ENCODE data around the gene SLC35B1. TPM values are rescaled to one million over a fixed set of nuclear protein-coding genes. Genes with fewer than 3 reads are reported as not detected.

SLC35B1 gene
- total RNA-seq, 1 donor from 2014 or later = 53.4 TPM

DNA sequence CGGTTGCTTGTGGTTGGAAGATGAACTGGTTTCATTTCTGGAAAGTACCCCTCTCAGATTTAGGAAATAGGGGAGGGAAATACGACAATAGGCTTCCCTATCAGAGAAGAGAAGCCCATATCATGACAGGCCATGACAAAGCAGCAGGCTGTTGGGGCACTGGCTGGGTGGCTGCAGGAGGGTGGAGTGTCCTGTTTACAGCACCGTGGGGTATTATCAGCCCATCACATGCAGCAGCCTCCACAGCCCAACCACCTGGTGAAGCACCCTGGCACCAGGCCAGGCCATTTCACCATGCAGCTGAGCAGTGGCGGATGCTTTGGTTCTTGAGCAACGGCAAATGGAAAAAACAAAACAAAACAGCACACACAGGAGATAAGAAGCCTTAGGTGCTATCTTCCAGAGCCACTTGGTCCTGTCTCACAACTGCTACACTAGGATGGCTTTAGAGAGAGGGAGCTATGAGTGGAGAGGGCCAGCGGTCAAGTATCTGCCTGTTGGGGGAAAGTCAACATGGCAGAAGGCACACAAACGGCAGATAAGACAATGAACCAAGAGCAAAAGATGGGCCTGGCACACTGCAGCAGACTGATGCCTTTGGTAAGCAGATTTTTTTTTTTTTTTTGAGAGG is 32.0 kb upstream of the SLC35B1 start:
- Histone ChIP-seq H3K4me1 (peaks cover 78% of the 10 kb centered on the region), H3K36me3 (no peaks in the 10 kb centered on the region), H3K27me3 (ENCODE audit: low read depth) (no peaks in the 10 kb centered on the region), H3K4me3 (no peak overlapping the region), H3K9me3 (replicated peaks) (no peaks in the 10 kb centered on the region), H3K27ac (replicated peaks) (peak overlapping the region; percentile 80)
- intact Hi-C loops (cut with micrococcal nuclease) = no loop called here
- peak; percentile 84 for DNase-seq
- TF ChIP-seq, protein P1, sequence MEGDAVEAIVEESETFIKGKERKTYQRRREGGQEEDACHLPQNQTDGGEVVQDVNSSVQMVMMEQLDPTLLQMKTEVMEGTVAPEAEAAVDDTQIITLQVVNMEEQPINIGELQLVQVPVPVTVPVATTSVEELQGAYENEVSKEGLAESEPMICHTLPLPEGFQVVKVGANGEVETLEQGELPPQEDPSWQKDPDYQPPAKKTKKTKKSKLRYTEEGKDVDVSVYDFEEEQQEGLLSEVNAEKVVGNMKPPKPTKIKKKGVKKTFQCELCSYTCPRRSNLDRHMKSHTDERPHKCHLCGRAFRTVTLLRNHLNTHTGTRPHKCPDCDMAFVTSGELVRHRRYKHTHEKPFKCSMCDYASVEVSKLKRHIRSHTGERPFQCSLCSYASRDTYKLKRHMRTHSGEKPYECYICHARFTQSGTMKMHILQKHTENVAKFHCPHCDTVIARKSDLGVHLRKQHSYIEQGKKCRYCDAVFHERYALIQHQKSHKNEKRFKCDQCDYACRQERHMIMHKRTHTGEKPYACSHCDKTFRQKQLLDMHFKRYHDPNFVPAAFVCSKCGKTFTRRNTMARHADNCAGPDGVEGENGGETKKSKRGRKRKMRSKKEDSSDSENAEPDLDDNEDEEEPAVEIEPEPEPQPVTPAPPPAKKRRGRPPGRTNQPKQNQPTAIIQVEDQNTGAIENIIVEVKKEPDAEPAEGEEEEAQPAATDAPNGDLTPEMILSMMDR (IDR thresholded peaks at IDR 0.05; ENCODE audit: borderline replicate concordance) = no peak

DNA sequence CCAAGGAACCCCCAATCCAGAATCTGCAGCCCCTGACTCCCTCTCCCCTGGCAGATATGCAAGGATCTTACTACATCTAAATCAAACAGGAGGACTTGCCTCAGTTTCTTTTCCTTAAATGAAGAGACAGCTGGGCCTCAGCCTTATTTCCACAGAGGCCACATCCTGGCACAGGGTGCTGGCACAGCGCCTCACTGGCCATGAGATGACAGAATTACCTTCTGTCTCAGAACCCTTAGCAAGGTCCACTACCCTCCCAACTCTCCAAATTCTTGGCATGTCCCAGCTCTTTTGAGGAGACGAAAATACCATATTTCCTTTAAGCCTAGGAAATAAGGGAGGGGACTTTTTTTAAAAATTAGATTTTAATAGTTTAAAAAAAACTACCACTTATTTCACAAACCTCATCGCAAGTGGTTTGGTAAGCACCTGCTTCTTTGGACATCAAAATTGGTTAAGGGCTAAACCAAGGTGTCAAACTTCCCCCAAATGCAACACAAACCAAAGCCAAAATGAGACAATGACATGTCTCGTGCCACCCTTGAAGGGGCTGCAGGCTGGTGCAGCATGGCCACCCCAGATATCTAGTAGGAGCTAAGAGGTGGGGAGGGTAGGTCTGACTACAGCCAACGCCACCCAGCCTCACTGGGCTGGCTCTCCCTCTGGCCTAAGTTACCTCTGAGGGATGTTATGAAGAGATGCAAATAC is 30.8 kb upstream of the SLC35B1 start:
- TF ChIP-seq, protein P1 (IDR thresholded peaks at IDR 0.05; ENCODE audit: borderline replicate concordance) = no peak
- H3K27me3 ChIP-seq (ENCODE audit: low read depth) = no peaks in the 10 kb centered on the region
- no peaks in the 10 kb centered on the region for H3K36me3 ChIP-seq
- intact Hi-C loops (cut with micrococcal nuclease) = no loop called here
- DNase-seq = peak; percentile 41
- peak overlapping the region; percentile 80 for H3K27ac ChIP-seq (replicated peaks)
- no peaks in the 10 kb centered on the region for H3K9me3 ChIP-seq (replicated peaks)
- H3K4me3 ChIP-seq = no peak overlapping the region
- H3K4me1 ChIP-seq = peaks cover 66% of the 10 kb centered on the region

DNA sequence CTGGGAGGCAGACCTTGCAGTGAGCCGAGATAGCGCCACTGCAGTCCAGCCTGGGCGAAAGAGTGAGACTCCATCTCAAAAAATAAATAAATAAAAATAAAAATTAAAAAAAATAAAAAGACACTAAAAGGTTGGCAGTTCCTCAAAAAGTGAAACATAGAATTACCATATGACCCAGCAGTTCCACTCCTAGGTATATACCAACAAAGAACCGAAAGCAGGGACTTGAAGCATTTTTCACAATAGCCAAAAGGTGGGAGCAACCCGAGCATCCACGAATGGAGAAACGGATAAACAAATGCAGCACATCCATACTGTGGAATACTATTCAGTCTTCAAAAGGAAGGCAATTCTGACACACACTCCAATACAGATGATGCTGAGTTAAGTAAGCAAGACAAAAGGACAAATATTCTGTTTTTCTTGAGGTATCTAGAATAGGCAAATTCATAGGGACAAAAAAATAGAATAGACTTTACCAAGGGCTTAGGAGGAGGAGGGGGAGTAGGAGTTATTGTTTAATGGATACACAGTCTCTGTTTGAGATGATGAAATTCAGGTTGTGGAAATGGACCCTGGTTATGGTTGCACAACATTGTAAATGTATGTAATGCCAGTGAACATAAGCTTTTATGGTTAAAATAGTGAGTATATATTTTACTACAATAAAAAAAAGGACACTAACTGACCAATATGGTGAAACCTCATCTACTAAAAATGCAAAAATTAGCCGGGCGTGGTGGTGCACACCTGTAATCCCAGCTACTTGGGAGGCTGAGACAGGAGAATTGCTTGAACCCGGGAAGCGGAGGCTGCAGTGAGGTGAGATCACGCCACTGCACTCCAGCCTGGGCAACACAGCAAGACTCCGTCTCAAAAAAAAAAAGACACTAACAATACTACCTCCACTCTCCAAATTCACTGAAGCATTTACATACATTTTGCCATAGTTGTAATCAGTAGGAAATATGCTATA is 27.0 kb upstream of the SLC35B1 start:
- Histone ChIP-seq H3K4me1 (peaks cover 66% of the 10 kb centered on the region), H3K36me3 (no peaks in the 10 kb centered on the region), H3K4me3 (no peak overlapping the region), H3K27me3 (ENCODE audit: low read depth) (no peaks in the 10 kb centered on the region), H3K27ac (replicated peaks) (no peak overlapping the region), H3K9me3 (replicated peaks) (no peaks in the 10 kb centered on the region)
- TF ChIP-seq, protein P1 (IDR thresholded peaks at IDR 0.05; ENCODE audit: borderline replicate concordance) = no peak
- intact Hi-C loops (cut with micrococcal nuclease) = no loop called here
- no peak for DNase-seq

DNA sequence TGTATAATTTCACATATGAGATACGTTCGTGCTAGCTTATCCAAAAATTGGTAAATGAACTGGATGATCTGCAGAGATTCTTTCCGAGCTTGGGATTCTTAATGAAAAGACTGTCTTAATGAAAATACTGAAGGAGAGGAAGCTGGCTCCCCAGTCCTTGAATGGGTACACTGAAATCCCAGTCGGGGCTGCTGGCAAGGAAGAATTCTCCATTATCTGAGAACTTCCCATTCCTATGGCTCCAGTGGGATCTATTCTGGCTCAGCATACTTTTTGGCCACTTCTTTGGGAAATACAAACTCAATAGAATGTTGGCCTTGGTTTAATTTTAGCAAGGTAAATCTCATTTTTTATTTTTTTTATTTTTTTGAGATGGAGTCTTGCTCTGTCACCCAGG is 23.7 kb upstream of the SLC35B1 start:
- no peaks in the 10 kb centered on the region for H3K9me3 ChIP-seq (replicated peaks)
- no peak overlapping the region for H3K4me3 ChIP-seq
- intact Hi-C loops (cut with micrococcal nuclease) = no loop called here
- peak overlapping the region; percentile 87 for H3K27ac ChIP-seq (replicated peaks)
- peaks cover 69% of the 10 kb centered on the region for H3K4me1 ChIP-seq
- no peaks in the 10 kb centered on the region for H3K27me3 ChIP-seq (ENCODE audit: low read depth)
- TF ChIP-seq, protein P1 (IDR thresholded peaks at IDR 0.05; ENCODE audit: borderline replicate concordance) = no peak
- no peaks in the 10 kb centered on the region for H3K36me3 ChIP-seq
- DNase-seq = no peak

DNA sequence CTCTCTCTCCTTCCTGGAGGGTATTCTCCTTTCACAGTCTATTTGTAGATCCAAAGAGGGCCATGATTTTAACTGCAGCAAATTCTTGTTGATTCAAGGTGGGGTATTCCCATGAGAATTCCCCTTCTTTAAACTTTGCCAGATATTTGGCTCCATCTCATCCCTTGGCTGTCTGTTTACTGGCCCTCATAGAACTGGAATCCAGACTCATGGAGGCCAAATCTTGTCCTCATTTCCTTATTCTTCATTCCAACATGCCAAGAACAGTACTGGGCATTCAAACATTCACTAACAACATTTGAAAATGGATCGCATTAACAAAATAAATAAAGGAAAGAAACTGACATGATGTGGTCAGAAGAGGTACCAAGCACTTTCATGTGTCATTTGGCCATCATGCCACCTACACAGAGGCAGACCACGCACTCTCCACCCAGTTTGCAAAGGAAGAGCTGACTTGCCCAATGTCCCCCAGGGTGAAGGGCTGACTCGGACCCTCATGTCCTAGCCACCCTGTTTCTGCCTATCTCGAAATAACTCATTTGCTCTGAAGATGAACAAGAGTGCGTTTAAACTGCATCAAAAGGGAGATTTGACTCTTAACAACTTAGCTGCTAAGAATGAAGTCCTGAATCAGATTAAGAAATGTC is 23.1 kb upstream of the SLC35B1 start:
- Histone ChIP-seq H3K4me3 (no peak overlapping the region), H3K4me1 (peaks cover 69% of the 10 kb centered on the region), H3K9me3 (replicated peaks) (no peaks in the 10 kb centered on the region), H3K27me3 (ENCODE audit: low read depth) (no peaks in the 10 kb centered on the region), H3K36me3 (peaks cover 3% of the 10 kb centered on the region), H3K27ac (replicated peaks) (peak overlapping the region; percentile 87)
- TF ChIP-seq, protein P1 (IDR thresholded peaks at IDR 0.05; ENCODE audit: borderline replicate concordance) = no peak
- intact Hi-C loops (cut with micrococcal nuclease) = no loop called here
- DNase-seq = no peak
